GM21529 (cell line): ENCODE measurements around the gene ROBO1.
"Not testable (repeated sequence)": the region's sequence is repeated elsewhere in the genome, so short reads cannot be mapped to it uniquely, and the experiment has no call there.

Experiments used
- ATAC-seq: cut with Tn5 transposase; IDR thresholded peaks from one replicate; pipeline ENCODE4 v1.9.1; 2021; ENCODE audit not compliant: unreplicated experiment

ROBO1 gene

DNA sequence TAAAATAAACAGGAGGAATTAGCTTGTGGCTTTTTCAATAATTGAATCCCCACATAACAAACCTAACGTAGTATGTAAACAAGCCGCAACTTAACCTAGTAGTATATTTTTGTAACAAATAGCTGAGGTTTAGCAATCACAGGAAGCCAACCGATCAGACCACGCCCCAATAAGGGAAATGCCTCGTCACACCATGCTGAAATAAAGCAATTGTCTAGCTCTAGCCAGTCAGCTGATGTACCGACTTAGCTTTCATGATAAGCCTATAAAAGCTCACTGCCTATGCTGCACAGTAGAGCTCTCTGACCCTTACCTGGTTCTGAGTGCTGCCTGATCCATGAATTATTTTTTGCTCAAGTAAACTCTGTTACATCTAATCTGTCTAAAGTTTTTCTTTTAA, 208.9 kb downstream of the ROBO1 start:
- no peak for ATAC-seq

DNA sequence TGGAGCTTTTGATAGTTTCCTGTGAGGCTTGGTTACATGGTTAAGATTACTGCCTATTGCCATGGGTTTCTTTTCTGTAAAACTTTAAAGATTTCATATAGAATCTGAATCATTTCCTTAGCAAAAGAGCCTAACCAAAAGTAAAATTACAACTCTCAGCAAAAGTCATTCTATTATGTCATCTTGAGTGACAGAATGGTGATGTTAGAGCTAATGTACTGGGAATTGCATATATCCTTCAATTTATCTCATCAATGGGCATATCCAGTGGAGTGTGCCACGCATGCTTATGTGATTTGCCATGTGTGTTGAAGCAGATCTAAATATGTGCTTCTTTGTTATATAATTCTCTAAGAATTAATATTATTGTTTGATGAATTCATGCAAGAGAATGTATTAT, 212.1 kb downstream of the ROBO1 start:
- ATAC-seq: no peak

DNA sequence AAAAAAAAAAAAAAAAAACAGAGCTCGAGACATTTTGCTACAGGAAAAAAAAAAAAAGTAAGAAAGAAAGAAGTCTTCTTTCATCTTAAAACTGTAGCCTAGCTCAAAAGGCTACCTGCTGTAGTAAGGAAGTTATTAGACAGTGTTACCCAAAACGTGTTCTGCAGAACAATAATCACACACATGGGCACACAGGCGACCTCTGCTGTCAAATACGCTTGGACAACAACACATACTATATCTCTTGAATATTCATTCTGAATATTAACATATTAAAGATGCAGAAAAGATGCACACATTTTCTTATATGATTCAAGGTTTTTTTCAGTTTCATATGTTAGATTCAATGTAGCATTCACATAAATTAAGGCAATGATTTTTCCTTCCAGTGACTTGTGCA, 215.8 kb downstream of the ROBO1 start:
- ATAC-seq: no peak

- no peak for ATAC-seq
Observed at GRCh38 chr3:79551321-79551892, 216.4 kb downstream of the ROBO1 start.

GRCh38 chr3:79543218-79543982, 224.4 kb downstream of the ROBO1 start:
- ATAC-seq: no peak

DNA sequence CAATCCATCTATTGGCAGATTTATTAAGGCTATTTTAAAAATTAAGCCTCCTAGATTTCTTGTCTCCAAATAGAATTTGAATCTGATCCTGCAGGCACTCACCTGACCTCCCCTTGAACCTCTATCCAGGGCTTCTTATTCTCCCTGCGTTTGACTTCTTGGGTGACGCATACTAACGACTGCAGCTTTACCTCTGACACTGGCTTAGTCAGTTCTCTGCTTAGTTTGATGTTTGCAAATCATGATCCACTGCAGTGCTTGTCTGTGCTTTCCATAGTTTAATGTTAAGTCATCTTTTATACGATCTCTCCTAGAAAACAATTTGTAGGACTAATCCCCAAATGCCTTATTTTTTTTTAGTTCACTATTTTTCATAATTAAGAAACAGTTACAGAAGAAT, 233.1 kb downstream of the ROBO1 start:
- no peak for ATAC-seq

GRCh38 chr3:79531566-79532295, 236.1 kb downstream of the ROBO1 start:
- no peak for ATAC-seq

DNA sequence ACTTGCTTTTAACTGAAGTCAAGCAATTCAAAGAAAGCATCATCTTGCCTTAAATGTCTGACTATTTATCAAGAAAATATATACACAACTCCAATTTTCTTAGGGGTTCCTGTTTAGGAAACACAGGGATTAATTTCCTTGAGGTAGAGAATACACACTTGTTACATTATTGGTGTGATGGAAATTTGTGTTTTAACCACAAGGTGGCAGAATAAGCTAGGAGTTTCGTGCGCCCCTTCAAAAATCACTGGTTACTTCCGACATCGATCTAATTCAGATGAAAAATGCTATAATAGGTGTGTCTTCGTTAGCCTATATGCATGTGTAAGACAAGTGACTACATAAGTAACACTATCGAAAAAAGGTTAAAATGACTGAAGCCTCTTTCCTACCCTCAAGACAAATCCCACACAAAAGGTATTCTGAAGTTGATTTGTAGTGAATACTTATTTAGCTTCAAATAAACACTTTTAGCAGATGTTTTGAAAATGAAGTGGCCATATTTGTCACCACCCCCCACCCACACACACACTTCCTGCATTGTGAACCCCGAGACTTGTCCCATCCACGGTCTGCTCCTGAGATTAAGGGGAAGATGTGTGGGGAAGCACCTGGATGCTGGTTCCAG, 246.5 kb downstream of the ROBO1 start:
- ATAC-seq: peak; percentile 79

- ATAC-seq: no peak
Observed at GRCh38 chr3:79517766-79518413, 249.9 kb downstream of the ROBO1 start.

DNA sequence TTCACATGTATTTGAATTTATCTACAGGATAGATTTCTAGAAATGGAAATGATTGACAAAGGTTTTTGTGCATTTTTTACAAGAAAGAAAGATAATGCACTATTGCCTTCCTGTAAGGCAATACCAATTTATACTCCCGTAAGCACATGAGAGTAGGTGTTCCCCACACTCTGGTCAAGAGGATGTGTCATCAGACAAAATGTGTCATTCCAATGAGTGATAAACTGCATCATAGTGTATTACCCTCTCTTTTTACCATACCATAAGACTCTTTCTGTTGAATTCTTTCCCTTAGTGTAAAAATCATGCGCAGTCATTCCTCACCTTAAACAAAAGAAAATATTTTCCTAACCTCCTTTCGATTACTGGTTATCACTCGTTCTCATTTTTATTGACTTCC, 251.0 kb downstream of the ROBO1 start:
- ATAC-seq: no peak

DNA sequence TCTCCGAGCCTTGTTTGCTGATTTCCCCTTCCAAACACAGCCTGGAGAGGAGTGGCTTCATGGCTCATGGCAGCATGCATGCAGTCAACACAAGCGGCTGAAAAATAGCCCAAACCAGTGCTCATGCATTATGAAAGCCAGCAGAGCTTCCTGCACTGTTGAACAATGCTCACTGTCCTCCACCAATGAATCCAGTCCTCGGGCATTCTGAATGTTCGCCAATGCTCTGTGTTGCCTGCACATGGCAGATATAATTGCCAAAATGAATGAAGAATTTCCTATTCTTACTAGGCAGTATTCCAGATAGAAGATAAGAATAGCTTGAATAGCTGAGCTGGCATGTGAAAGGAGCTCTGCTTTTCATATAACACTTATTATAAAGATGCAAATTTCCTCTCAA, 252.7 kb downstream of the ROBO1 start:
- ATAC-seq: no peak

- ATAC-seq: no peak
Observed at GRCh38 chr3:79514069-79514468, 253.7 kb downstream of the ROBO1 start.

GRCh38 chr3:79506751-79507150, 261.0 kb downstream of the ROBO1 start:
- no peak for ATAC-seq

- ATAC-seq: not testable (repeated sequence)
Observed at GRCh38 chr3:79502216-79502681, 265.5 kb downstream of the ROBO1 start.

DNA sequence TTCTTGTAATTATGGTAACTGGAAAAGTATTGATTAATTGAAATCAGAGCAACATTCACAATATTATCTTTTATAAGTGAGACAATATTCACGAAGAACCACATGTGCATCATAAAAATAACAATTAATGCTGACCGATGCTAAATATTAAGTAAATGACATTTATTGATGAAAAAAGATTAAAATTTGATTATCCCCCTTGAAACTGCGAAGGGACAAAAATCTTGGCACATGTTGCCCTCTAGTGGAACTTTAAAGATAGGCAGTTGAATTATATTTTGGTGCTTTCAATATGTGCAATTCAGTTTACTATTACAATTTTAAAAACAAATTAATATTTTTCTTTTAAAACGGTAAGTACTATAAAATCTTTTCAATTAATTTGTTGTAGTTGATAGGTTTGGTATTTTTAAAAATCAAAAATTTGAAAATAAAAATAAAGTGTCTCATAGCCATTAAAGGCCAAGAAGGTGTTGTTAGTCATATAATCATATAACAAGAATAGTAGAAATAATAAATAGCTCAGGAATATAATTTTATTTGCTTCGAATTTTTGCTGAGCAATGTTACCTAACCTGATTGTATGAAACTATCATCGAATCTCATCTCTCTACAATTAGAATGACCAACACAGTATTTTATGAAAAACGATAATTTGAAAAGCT, 270.2 kb downstream of the ROBO1 start:
- ATAC-seq: peak; percentile 61

GRCh38 chr3:79491029-79491641, 276.7 kb downstream of the ROBO1 start:
- no peak for ATAC-seq

GRCh38 chr3:79490165-79491028, 277.4 kb downstream of the ROBO1 start:
- ATAC-seq: no peak

GRCh38 chr3:79488407-79488806, 279.4 kb downstream of the ROBO1 start:
- no peak for ATAC-seq

DNA sequence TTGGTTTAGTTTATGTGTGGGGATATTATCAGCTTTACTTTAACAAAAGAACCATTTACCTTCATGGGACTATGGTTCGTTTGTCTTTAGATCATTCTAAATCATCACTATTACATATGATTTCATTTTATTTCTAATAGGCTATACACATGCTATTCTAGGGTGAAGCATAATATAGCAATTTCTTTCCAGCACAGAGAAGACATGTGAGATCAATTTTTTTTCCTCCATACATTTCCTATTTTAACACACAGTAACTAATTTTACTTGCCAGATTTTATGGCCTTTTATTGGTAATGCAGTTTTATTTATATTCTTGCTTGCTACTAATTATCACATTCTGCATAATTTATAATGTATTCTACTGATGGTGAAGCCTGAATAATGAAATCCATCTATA, 287.1 kb downstream of the ROBO1 start:
- ATAC-seq: no peak
